GM18868 (cell line): ENCODE measurements around the gene STAG1.
"Not testable (repeated sequence)": the region's sequence is repeated elsewhere in the genome, so short reads cannot be mapped to it uniquely, and the experiment has no call there.

Experiments used
- ATAC-seq: cut with Tn5 transposase; IDR thresholded peaks from one replicate; pipeline ENCODE4 v1.9.1; 2021; ENCODE audit warnings: mild to moderate bottlenecking, moderate library complexity; ENCODE audit not compliant: unreplicated experiment

STAG1 gene

GRCh38 chr3:136604961-136605360 is 147.2 kb downstream of the STAG1 start:
- ATAC-seq = no peak

DNA sequence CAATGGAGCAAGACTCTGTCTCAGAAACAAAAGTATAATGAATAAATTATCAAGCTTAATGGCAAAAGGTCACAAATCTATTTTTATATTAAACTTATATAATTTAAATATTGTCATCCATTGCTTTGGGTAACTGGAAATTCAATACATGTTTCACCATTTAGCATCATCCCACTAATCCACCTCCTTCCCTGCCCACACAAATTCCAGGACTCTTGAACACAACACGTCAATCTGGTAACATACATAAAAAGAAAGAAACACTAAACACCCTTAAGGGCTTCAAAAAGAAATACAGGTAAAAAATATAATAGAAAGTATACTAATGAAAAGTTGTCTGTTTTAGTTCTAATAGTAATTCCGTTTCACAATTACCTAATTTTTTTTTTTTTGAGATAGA is 149.4 kb downstream of the STAG1 start:
- no peak for ATAC-seq

- ATAC-seq = peak; percentile 67
Measured at GRCh38 chr3:136595913-136596697, 156.1 kb downstream of the STAG1 start.

DNA sequence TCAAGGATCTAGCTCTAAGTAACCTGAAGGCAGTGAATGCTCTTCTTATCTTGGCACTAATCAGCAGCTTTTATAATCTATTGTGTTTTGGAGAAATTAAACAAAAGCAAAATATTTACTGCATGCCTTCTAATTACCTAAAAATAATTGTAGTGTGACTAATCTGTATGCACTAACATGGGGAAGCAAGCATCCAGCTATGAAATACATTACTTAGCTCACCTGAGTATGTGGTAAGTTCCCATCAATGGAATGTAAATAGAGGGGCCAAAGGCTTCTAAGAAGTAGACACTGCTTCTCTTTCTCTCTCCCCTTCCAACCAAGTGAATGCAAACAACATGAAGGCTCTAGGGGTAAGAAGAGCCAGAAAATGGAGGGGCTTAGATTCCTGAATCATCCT is 165.6 kb downstream of the STAG1 start:
- ATAC-seq = no peak

- ATAC-seq = no peak
Measured at GRCh38 chr3:136584728-136585127, 167.4 kb downstream of the STAG1 start.

DNA sequence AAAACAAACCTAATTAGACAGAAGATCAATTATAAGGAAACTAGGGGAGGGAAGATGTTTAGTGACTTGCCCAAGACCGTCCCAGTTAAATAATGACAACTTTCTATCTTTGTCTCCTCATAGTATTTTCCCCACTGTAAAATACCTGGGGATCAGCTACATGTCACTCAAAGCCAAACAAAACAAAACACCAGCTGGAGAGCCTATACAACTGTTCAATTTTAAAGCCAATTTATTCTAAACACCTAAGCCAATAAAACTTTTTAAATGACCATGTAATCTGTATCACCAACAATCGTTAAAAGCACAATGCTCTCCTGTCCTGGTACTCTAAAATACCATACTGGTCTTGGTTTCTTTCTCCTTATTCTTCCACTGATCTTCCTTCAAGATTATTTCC is 168.4 kb downstream of the STAG1 start:
- no peak for ATAC-seq

- no peak for ATAC-seq
Measured at GRCh38 chr3:136577791-136578190, 174.4 kb downstream of the STAG1 start.

GRCh38 chr3:136576279-136577009 is 175.7 kb downstream of the STAG1 start:
- no peak for ATAC-seq

GRCh38 chr3:136567599-136568188 is 184.5 kb downstream of the STAG1 start:
- no peak for ATAC-seq

- ATAC-seq = not testable (repeated sequence)
Measured at GRCh38 chr3:136564962-136565361, 187.2 kb downstream of the STAG1 start.

DNA sequence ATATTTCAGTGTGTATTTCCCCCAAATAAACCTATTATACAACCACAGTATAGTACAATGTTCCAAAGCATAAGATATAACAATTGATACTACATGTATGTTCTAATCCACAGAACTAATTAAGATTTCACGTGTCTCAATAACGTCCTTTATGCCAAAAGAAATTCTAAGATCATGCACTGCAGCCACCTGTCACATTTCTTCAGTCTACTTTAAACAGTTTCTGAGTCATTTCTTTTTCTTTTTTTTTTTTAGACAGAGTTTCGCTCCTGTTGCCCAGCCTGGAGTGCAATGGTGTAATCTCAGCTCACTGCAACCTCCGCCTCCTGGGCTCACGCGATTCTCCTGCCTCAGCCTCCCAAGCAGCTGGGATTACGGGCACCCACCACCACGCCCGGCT is 190.2 kb downstream of the STAG1 start:
- ATAC-seq = no peak

DNA sequence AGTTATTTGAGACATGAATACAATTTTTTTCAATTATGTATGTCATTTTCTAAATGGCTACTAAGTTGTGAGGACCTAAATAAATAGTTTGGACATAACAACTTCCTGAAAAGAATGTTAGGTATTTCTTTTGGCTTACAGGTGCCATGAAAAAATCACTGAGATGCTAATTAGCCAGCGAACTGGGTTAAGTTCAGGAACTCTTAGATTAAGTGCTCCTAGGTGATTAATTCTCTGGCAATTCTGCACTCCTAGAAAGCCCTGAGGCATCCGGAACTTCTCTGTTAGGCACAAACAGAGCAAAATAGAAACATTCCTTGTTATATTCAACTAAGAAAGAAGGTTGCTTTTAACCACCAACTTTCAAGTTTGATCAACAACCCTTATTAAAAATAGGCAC is 192.3 kb downstream of the STAG1 start:
- ATAC-seq = no peak

- not testable (repeated sequence) for ATAC-seq
Measured at GRCh38 chr3:136549461-136549860, 202.7 kb downstream of the STAG1 start.

DNA sequence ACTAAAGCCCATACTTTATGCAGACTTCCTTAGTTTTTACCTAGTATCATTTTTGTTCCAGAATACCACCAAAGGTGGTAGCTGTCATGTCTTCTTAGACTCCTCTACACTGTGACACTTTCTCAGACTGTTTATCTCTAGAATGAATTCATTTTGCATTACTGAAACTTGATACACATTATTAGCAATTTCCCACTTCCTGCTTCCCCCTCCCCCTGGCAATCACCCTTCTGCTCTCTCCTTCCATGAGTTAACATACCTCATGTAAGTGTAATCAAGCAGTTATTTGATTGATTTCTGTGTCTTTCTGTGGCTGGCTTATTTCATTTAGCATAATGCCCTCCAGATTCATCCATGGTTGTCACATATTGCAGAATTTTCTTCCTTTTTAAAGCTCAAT is 204.9 kb downstream of the STAG1 start:
- ATAC-seq = no peak

DNA sequence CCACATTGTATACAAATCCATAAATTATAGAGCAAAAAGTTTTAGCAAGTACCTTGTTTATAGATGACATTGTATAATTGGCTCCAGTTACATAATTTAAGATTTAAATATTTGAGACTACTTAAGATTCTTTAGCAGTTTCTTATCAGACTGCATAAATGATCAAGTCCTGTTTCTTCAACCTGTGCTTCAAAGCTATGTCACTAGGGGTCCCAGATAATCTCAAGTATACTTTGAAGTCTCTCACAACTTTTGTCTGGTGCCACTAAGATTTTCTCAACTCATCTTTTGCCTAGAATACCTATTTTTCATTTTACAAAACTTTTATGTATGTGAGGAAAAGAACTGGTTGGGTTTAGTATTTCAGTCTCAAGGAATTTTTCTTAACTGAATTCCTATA is 205.5 kb downstream of the STAG1 start:
- no peak for ATAC-seq

DNA sequence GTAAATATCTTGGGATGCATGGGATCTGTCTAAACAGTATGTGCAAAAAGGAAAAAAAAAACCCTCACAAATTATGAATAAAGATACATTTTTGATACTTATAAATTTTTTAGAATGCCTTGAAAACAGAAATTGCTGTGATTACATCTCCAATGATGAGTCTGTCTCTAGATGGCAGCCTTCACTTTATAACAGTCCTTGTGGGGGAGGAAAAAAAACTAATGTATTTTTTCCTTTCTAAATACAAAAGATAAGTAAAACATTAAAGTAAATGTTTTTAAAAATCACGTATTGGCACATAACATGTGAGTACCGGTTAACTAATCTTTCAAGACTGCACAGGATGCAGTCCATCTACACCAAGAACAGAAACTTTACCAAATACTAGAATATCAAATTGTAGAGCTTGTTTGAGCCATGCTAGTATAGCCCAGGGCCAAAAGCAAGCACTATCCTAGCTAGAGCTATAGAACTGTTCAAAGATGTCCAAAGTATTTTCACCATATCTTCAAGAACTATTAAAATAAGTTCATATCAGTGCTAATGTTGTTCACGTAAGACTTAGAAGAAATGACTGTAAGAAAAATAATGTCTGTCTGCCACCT is 206.4 kb downstream of the STAG1 start:
- ATAC-seq = no peak

DNA sequence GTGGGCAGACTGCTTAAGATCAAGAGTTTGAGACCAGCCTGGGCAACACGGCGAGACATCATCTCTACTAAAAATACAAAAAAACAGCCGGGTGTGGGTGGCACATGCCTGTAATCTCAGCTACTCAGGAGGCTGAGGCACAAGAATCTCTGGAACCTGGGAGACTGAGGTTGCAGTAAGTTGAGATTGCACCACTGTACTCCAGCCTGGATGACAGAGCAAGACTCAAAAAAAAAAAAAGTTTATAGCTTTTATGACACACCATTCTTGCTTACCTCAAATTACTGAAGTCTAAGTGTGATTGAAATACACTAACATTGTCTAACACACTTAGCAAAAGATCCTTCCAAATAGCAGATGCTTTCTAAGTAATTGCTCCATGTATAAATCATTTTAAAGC is 207.6 kb downstream of the STAG1 start:
- no peak for ATAC-seq

- no peak for ATAC-seq
Measured at GRCh38 chr3:136543385-136543784, 208.8 kb downstream of the STAG1 start.

- no peak for ATAC-seq
Measured at GRCh38 chr3:136535906-136536305, 216.3 kb downstream of the STAG1 start.

GRCh38 chr3:136532766-136533165 is 219.4 kb downstream of the STAG1 start:
- ATAC-seq = no peak

DNA sequence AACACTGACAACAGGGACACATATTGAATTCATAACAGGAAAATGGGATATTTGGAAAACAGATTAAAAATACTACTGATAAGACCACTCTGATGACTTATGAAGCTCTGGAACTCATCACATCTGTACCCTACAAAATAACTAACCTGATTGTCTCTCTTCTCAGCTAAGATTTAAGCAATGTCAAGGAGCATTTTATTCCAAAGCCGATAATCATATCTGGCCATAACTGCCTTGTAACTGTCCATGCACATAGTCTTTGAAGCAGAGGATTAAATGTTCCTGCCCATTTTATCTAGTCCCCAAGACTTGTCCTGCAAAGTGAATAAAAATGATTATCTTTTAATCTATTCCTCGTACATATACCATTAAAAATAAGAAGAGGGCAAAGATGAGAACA is 234.1 kb downstream of the STAG1 start:
- ATAC-seq = no peak

- ATAC-seq = no peak
Measured at GRCh38 chr3:136516656-136517055, 235.5 kb downstream of the STAG1 start.
